Mesodermal cell (in vitro differentiated cells): ENCODE results near the gene PIP5K1C.
"Not testable (repeated sequence)": the region's sequence is repeated elsewhere in the genome, so short reads cannot be mapped to it uniquely, and the experiment has no call there.

ENCODE experiments used
- H3K27ac ChIP-seq: 2 replicates; pipeline ENCODE4 v1.7.0; 2013; ENCODE audit warnings: mild to moderate bottlenecking, low read depth, low read length, moderate library complexity; ENCODE audit not compliant: severe bottlenecking
- H3K36me3 ChIP-seq: 2 replicates; pipeline ENCODE4 v1.7.1; 2013; ENCODE audit warnings: mild to moderate bottlenecking, low read length, moderate library complexity; ENCODE audit not compliant: control insufficient read depth, insufficient read depth
- H3K4me1 ChIP-seq: one replicate; pipeline ENCODE4 v1.7.1; 2013; ENCODE audit warnings: mild to moderate bottlenecking, low read length; ENCODE audit not compliant: insufficient read depth, control insufficient read depth, poor library complexity, severe bottlenecking
- H3K4me3 ChIP-seq: 2 replicates; pipeline ENCODE4 v1.7.0; 2013; ENCODE audit warnings: low read length, control low read depth, mild to moderate bottlenecking; ENCODE audit not compliant: insufficient read depth, poor library complexity, severe bottlenecking; ENCODE audit errors: extremely low read depth
- H3K9me3 ChIP-seq: 2 replicates; pipeline ENCODE4 v1.7.1; 2013; ENCODE audit warnings: mild to moderate bottlenecking, low read length, moderate library complexity; ENCODE audit not compliant: control insufficient read depth
- WGBS, 2 experiments: methylation state at CpG; one replicate each; pipeline ENCODE4 v1.1.5; 2013; ENCODE audit warnings: missing lambda C conversion rate in 2 of 2; ENCODE audit not compliant: insufficient coverage in 2 of 2; 5-methylcytosine and 5-hydroxymethylcytosine counted together

Gene PIP5K1C

DNA sequence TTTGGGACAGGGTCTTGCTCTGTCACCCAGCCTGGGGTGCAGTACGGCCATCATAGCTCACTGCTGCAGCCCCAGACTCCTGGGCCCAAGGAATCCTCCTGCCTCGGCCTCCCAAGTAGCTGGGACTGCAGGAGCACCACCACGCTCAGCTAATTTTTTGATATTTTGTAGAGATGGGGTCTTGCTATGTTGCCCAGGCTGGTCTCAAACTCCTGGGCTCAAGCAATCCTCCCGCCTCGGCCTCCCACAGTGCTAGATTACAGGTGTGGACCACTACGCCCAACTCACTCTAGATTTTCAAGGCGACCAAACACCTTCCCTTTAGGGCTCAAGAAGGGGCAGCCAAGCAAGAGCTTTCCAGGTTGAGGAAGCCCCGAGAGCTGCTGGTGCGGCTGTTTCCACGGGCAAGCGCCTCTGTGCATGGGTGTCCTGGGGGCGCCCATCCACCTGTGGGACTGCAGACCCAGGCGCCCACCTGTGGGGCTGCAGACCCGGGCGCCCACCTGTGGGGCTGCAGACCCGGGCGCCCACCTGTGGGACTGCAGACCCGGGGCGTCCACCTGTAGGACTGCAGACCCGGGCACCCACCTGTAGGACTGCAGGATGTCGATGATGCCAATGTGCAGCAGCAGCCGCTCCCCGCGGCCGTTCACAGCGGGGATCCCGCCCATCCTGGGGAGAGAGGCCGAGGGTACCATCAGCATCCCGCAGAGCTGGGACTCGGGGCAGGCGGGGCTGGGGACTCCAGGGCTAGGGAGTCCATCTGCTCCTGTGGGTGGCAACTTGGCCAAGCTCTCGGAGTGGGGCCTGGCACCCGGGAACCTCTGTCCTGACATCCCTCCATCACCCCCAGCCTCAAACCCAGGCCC lies 52.0 kb downstream of the PIP5K1C start:
- peaks cover 59% of the 10 kb centered on the region for H3K36me3 ChIP-seq
- H3K4me1 ChIP-seq: no peaks in the 10 kb centered on the region
- WGBS, 2 experiments: 91 to 98% methylated on average over 24 to 27 of the region's 33 CpGs
- H3K9me3 ChIP-seq: no peaks in the 10 kb centered on the region
- no peak overlapping the region for H3K4me3 ChIP-seq
- H3K27ac ChIP-seq: no peak overlapping the region

DNA sequence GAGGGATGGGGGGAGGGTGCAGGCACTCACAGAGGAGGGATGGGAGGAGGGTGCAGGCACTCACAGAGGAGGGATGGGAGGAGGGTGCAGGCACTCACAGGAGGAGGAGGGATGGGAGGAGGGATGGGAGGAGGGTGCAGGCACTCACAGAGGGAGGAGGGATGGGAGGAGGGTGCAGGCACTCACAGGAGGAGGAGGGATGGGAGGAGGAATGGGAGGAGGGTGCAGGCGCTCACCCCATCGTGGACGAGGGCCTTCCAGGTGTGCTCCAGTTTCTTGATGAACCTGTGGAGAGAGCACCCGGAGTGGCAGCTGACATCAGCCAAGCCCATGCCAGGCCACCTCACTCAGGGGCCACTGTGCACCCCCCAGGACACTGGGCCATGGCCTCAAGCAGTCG lies 53.2 kb downstream of the PIP5K1C start:
- not testable (repeated sequence) for H3K27ac ChIP-seq, H3K4me3 ChIP-seq, H3K9me3 ChIP-seq, H3K4me1 ChIP-seq
- WGBS, 2 experiments: 92 to 94% methylated on average over 4 to 5 of the region's 5 CpGs
- H3K36me3 ChIP-seq: peaks cover 54% of the 10 kb centered on the region

DNA sequence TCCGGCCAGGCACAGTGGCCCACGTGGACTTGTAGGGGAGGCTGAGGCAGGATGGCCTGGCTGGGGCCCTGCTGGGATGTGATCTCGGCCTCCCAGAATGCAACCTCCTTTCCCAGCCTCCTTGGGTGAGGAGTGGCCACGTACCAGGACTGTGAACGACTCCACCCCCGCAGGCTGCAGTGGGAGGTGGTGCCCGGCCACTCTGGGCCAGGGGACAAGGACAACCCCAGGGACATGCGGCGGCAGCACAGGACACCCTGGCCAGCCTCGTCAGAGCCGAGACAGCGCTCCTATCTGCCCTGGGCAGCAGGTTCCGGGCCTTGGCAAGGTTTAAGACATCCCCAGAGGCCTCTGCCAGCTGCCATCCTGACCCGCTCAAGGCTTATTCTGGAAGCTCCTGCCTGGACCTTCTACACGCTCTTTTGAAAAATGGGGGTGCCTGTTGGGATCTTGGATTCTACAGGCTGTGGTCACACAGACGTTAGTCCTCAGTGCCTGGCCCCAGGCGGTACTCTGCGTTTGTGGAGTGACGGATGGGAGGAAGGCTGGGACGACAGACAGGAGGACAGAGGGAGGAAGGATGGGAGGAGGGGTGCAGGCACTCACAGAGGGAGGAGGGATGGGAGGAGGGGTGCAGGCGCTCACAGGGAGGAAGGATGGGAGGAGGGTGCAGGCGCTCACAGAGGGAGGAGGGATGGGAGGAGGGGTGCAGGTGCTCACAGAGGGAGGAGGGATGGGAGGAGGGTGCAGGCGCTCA lies 53.8 kb downstream of the PIP5K1C start:
- no peak overlapping the region for H3K4me3 ChIP-seq
- H3K27ac ChIP-seq: no peak overlapping the region
- H3K9me3 ChIP-seq: no peaks in the 10 kb centered on the region
- WGBS, 2 experiments: 91 to 97% methylated on average over 21 of the region's 23 CpGs
- no peaks in the 10 kb centered on the region for H3K4me1 ChIP-seq
- H3K36me3 ChIP-seq: peaks cover 54% of the 10 kb centered on the region

DNA sequence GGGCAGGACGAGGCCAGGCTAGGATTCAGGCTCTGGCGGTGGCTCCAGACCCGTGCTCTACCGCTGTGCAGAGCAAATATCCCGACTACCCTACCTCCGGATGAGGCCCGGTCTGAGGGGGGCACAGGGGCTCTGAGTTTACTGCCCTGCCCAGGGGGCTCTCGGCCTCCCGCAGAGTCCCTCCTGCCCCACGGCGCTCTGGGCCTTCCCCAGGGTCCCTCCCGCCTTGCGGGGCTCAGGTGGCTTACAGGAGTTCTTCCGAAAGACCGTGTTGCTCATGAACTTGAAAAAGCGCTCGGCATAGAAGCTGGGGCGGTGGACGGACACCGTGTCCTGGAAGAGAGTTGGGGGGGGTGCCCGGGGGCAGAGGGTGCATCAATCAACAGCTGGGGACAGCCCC lies 54.5 kb downstream of the PIP5K1C start:
- H3K36me3 ChIP-seq: peaks cover 56% of the 10 kb centered on the region
- WGBS, 2 experiments: 94% methylated on average over 15 to 21 of the region's 21 CpGs
- H3K9me3 ChIP-seq: no peaks in the 10 kb centered on the region
- H3K4me1 ChIP-seq: no peaks in the 10 kb centered on the region
- no peak overlapping the region for H3K27ac ChIP-seq
- H3K4me3 ChIP-seq: no peak overlapping the region

DNA sequence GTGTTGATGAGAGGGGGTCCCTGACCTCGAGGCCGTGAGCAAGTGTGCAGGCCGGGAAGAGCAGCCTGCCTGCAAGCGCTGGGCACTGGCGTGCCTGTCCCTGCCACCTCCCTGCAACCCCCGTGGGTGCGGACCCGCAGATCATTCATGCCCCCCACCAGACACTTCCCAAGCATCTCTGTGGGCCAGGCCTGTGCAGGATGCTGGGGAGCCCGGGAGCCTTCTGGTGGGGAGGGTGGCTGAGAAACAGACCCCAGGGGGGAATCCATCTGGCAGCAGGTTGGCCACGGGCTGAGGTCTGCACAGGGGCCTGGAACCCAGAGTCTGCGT lies 55.2 kb downstream of the PIP5K1C start:
- Histone ChIP-seq H3K9me3 (no peaks in the 10 kb centered on the region), H3K27ac (no peak overlapping the region), H3K4me1 (no peaks in the 10 kb centered on the region), H3K4me3 (no peak overlapping the region), H3K36me3 (peaks cover 56% of the 10 kb centered on the region)
- WGBS, 2 experiments: 84 to 95% methylated on average over 6 to 9 of the region's 11 CpGs

DNA sequence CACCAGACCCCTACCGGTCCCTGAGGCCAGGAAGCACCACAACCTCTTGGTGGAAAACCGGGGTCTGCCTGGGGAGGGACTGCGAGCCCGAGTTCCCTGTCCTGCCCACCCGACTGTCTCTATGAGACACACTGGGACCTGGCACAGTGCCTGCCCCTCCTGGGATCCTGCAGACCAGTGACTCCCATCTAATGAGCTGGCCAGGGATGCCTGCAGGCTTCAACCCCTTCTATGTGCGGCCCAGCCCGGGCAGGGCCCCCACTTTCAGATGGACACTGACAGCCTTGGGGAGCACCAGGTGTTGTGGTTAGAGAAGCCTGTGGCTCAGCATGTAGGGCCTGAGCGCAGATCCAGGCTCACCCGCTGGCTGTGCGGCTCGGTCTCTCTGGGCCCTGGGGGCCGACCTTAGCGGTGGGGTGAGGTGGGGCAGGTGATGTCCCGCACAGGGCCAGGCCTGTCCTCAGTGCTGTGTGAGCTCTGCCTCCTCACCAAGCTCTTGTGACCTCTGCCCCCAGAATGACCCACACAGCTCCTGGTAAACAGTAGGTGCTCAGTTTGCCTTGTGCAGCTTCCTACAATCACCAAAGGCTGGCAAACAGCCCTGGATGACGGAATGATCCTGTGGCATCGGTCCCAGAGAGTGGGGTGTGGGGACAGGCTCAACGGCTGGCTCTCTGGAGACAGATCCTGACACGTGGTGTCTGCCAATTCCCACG lies 55.8 kb downstream of the PIP5K1C start:
- Histone ChIP-seq H3K36me3 (peaks cover 61% of the 10 kb centered on the region), H3K4me3 (no peak overlapping the region), H3K4me1 (no peaks in the 10 kb centered on the region), H3K27ac (no peak overlapping the region), H3K9me3 (no peaks in the 10 kb centered on the region)
- WGBS, 2 experiments: 95 to 96% methylated on average over 12 to 19 of the region's 19 CpGs

DNA sequence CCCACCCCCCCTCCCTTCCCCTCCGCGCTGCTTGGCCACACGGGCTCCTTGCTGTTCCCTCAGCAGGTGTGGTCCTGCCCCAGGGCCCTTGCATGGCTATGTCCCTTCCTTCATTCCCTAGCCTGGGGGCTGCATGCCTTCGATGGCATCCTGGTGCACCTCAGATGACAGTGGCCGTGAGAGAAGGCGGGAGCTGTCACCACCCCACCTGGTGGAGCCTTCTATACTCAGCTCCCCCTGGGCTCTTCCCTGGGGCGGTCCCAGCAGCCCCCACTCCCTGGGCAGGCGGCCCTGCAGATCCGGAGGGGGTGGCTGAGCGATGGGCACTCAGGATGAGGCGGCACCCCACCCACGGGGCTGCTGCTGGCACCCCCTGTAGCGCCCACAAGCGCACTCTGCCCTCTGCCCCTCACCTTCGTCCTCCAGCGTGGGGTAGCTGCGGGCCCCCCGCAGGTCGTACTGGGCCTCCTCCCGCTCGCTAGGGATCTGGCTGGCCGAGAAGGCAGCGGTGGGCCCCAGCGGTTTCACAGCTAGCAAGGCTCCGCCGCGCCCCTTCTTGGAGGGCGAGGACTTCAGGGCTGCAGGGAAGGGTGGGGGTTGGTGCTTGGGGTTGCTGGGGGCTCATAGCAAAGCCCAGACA lies 56.5 kb downstream of the PIP5K1C start:
- Histone ChIP-seq H3K4me3 (no peak overlapping the region), H3K27ac (no peak overlapping the region), H3K36me3 (peaks cover 68% of the 10 kb centered on the region), H3K4me1 (no peaks in the 10 kb centered on the region), H3K9me3 (no peaks in the 10 kb centered on the region)
- 92 to 95% methylated on average over 12 to 26 of the region's 28 CpGs for WGBS, 2 experiments

DNA sequence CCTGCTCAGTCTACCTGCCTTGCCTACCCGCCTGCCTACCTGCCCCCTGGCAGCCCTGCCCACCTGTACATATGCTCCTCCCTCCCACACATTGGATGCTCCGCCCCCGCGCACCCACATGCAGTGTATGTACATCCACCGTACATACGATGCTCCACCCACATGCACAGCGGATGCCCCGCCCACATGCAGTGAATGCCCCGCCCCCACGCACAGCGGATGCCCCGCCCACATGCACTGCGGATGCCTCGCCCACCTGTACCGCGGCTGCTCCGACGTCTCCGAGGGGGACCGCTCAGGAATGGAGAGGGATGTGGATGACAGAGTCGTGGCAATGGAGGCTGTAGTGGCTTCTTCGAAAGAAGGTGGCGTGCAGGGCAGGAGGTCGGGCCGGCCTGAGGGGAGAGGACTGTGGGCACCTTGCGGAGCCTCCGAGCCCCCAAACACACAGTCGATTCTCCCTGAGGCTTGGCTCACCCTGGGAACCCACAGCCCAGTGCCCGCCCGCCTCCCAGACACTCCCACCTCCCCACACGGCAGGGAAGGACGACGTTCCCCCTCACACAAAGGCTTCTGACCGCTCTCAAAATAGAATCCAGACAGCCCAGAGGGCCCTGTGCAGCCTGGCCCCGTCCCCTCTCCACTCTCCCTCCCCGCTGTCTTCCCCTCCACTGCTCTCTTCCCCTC lies 57.1 kb downstream of the PIP5K1C start:
- Histone ChIP-seq H3K36me3 (peaks cover 65% of the 10 kb centered on the region), H3K4me3 (no peak overlapping the region), H3K27ac (no peak overlapping the region), H3K4me1 (no peaks in the 10 kb centered on the region), H3K9me3 (no peaks in the 10 kb centered on the region)
- WGBS, 2 experiments: 90 to 91% methylated on average over 31 to 36 of the region's 36 CpGs

DNA sequence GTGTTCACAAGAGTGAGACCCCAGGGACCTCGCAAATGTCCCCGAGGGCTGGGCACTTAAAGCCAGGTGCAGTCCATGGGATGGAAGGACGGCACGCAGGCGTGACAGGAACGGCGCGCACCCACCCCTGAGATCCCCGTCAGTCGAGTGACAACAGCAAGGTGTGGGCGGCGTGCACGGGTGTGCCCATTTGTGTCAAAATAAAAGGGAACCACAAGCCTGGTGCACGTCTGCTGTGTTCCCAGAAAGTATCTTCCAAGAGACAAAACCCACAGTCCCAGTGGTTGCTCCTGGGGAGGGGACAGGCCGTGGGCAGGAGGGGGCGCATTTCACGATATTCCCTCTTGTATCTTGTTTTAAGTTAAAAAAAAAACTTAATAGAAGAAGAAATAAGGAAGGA lies 58.0 kb downstream of the PIP5K1C start:
- H3K4me3 ChIP-seq: no peak overlapping the region
- no peaks in the 10 kb centered on the region for H3K4me1 ChIP-seq
- 93 to 99% methylated on average over 14 of the region's 17 CpGs for WGBS, 2 experiments
- H3K36me3 ChIP-seq: peaks cover 60% of the 10 kb centered on the region
- no peaks in the 10 kb centered on the region for H3K9me3 ChIP-seq
- H3K27ac ChIP-seq: no peak overlapping the region
